Transverse colon (tissue), 4 donors: ENCODE data around the gene SLC1A3. TPM values are rescaled to one million over a fixed set of nuclear protein-coding genes. Genes with fewer than 3 reads are reported as not detected.

Experiments
- DNase-seq: peaks from one replicate; pipeline ENCODE4 v3.0.0-alpha.2; 2019
- H3K27ac ChIP-seq, 4 donors: fragments of 200-600 bp; sonication (generic); 2 replicates each; pipeline ENCODE4 v1.5.1; 2016 to 2018; ENCODE audit warnings: inconsistent platforms in 4 of 4
- H3K27me3 ChIP-seq: fragments of 200-600 bp; sonication (generic); 2 replicates; pipeline ENCODE4 v1.5.1; 2017; ENCODE audit warnings: inconsistent platforms
- H3K36me3 ChIP-seq, 4 donors: fragments of 200-600 bp; sonication (generic); 2 replicates each; pipeline ENCODE4 v1.5.1; 2017 to 2019; ENCODE audit warnings: inconsistent platforms in 4 of 4
- H3K4me1 ChIP-seq, 4 donors: fragments of 200-600 bp; sonication (generic); 2 replicates each; pipeline ENCODE4 v1.5.1; 2017 to 2020; ENCODE audit warnings: inconsistent platforms in 4 of 4
- H3K4me3 ChIP-seq, 4 donors: fragments of 200-600 bp; sonication (generic); 1 replicate in 1 of 4; 2 replicates in 3 of 4; pipeline versions ENCODE4 v1.5.1 to v1.6.1; 2017 to 2019; ENCODE audit warnings: inconsistent platforms in 4 of 4
- H3K9me3 ChIP-seq, 2 donors: fragments of 200-600 bp; sonication (generic); 2 replicates each; pipeline ENCODE4 v1.5.1; 2017 to 2019; ENCODE audit warnings: inconsistent platforms in 2 of 2
- CTCF ChIP-seq, 5 experiments: fragments of 200-600 bp in 3 of 5; fragments of 450-650 bp in 2 of 5; sonication (generic) in 3 of 5; IDR thresholded peaks; 1 replicate in 2 of 5; 2 replicates in 3 of 5; pipeline ENCODE4 v1.5.1; 2016 to 2017; ENCODE audit warnings: antibody characterized with exemption in 5 of 5, inconsistent platforms in 3 of 5, mild to moderate bottlenecking in 2 of 5, moderate library complexity in 1 of 5
- EP300 ChIP-seq: sonication (generic); formaldehyde crosslinking; IDR thresholded peaks from one replicate; pipeline ENCODE4 v1.6.1; 2017; ENCODE audit warnings: antibody characterized with exemption, low read depth
- POLR2A ChIP-seq: fragments of 450-650 bp; IDR thresholded peaks from one replicate; pipeline ENCODE4 v1.6.1; 2016; ENCODE audit warnings: antibody characterized with exemption, mild to moderate bottlenecking, moderate library complexity
- POLR2AphosphoS5 ChIP-seq, 3 donors: sonication (generic); formaldehyde crosslinking; IDR thresholded peaks; one replicate each; pipeline ENCODE4 v1.6.1; 2016; ENCODE audit warnings: antibody characterized with exemption in 3 of 3
- WGBS, 2 donors: methylation state at CpG; one replicate each; pipeline ENCODE4 v1.1.5; 2018; ENCODE audit warnings: low coverage in 1 of 2; 5-methylcytosine and 5-hydroxymethylcytosine counted together
- in situ Hi-C, 4 donors: fragments of 200-750 bp; cut with MboI; loops; one replicate each; pipeline versions ENCODE4 v1.15.0 to v1.15.1; 2017; ENCODE audit warnings: low sequenced_read_pairs in 3 of 4, low pct_ligation_motif_present in 1 of 4, low pct_unique_long_range_greater_than_20kb in 1 of 4
- intact Hi-C: fragments of 100-400 bp; cut with DNase I; formaldehyde crosslinking; loops from one replicate; pipeline ENCODE4 v1.15.1; 2023; ENCODE audit warnings: low total_unique reads
- total RNA-seq, 4 donors: library from RNA; depleted of rRNA; stranded (reverse); fragments of >200 nt; gene quantifications; one replicate each; pipeline ENCODE4 v1.1.0, GENCODE V29; 2016

The SLC1A3 gene
- total RNA-seq, 4 donors from 2014 or later, result 0.20 to 16.0 (median 4.1) TPM

DNA sequence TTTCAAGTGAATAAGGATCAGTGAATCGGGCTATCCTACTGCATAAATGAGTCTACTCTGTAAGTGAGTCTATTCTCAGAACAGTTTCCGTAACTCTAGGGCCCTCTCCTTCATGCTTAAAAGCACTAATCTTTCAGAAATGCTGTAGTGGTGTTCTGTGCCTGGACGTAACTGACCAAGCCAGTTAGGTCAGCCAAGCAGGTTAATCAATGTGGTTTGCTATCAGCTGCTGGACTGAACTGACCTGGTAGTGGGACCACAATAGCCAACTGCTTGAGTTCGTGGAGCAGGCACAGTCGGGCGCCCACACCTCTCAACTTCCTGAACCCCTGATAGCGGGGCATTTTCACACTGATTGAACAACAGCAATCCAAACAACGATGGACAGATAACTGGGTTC is 6.8 kb downstream of the SLC1A3 start:
- WGBS, 2 donors, result 82% methylated on average over 8 of the region's 8 CpGs; no CpG with 5 or more reads in 1 of the 2 donors
- no peaks in the 10 kb centered on the region for H3K4me1 ChIP-seq
- in situ Hi-C loops, result no loop called here
- intact Hi-C loops, result no loop called here
- no peaks in the 10 kb centered on the region for H3K36me3 ChIP-seq
- H3K4me3 ChIP-seq, result no peak overlapping the region
- no peak overlapping the region for H3K27ac ChIP-seq
- TF ChIP-seq POLR2A, result no peak
- no peak for TF ChIP-seq CTCF (IDR thresholded peaks at IDR 0.05)
- no peak for TF ChIP-seq POLR2AphosphoS5 (IDR thresholded peaks at IDR 0.05)
- no peak for TF ChIP-seq EP300
- H3K27me3 ChIP-seq, result peaks cover 9% of the 10 kb centered on the region
- no peaks in the 10 kb centered on the region for H3K9me3 ChIP-seq
- no peak for DNase-seq

DNA sequence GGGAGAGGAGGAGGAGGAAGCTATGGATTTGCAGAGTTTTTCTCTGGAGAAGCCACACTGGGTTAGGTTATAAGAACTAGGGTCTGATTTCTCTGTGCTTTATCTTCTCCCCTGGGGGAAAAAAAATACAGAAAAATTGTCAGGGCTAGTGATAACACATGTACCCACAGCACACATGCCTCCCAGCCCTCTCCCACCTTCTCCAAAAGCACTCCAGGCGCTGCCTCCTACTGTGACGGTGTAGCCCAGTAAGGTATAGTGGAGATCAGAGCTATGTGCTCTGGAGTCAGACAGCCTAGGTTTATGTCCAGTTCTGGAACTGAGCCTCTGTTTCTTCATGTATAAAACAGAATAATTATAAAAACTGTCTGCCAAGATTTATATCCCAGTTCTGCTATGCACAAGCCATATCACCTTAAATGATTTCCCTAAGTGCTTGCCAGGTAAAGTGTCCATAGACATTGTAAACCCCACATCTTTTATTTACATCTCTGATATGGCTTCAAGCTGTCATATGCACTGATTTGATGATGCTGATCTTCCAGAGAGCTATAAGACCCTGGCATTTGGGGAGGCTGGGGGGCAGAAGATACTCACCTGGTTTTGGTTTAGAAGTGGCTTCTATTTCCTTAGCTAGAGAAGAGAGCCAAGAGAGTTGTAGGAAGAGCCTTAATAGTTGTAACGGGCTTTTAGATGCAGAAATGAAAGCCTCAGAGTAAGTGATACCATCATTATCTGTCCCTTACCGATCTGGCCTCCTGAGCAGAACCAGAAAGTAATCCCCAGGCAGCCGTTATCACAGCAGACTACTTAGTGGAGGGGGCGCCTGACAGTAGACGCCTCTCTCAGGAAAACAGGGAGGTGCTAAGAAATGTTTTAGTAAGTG is 7.6 kb downstream of the SLC1A3 start:
- in situ Hi-C loops, result no loop called here
- no peak overlapping the region for H3K4me3 ChIP-seq
- H3K4me1 ChIP-seq, result no peaks in the 10 kb centered on the region
- no peak overlapping the region for H3K27ac ChIP-seq
- intact Hi-C loops, result no loop called here
- 50 to 72% methylated on average over 1 to 7 of the region's 7 CpGs for WGBS, 2 donors
- no peaks in the 10 kb centered on the region for H3K36me3 ChIP-seq
- H3K27me3 ChIP-seq, result peaks cover under 1% of the 10 kb centered on the region
- no peaks in the 10 kb centered on the region for H3K9me3 ChIP-seq
- TF ChIP-seq POLR2A, result no peak
- TF ChIP-seq CTCF (IDR thresholded peaks at IDR 0.05), result no peak
- no peak for TF ChIP-seq EP300
- TF ChIP-seq POLR2AphosphoS5 (IDR thresholded peaks at IDR 0.05), result no peak
- DNase-seq, result no peak

- H3K36me3 ChIP-seq, result no peaks in the 10 kb centered on the region
- no peak overlapping the region for H3K27ac ChIP-seq
- no peak for DNase-seq
- H3K4me3 ChIP-seq, result no peak overlapping the region
- intact Hi-C loops, result no loop called here
- no peaks in the 10 kb centered on the region for H3K9me3 ChIP-seq
- WGBS, 2 donors, result 58 to 59% methylated on average over 4 of the region's 4 CpGs
- H3K4me1 ChIP-seq, result no peaks in the 10 kb centered on the region
- TF ChIP-seq POLR2AphosphoS5 (IDR thresholded peaks at IDR 0.05), result no peak
- no peak for TF ChIP-seq POLR2A
- no peak for TF ChIP-seq EP300
- TF ChIP-seq CTCF (IDR thresholded peaks at IDR 0.05), result no peak
- in situ Hi-C loops, result no loop called here
- H3K27me3 ChIP-seq, result no peaks in the 10 kb centered on the region
Measured at GRCh38 chr5:36614657-36615308, 8.4 kb downstream of the SLC1A3 start.

DNA sequence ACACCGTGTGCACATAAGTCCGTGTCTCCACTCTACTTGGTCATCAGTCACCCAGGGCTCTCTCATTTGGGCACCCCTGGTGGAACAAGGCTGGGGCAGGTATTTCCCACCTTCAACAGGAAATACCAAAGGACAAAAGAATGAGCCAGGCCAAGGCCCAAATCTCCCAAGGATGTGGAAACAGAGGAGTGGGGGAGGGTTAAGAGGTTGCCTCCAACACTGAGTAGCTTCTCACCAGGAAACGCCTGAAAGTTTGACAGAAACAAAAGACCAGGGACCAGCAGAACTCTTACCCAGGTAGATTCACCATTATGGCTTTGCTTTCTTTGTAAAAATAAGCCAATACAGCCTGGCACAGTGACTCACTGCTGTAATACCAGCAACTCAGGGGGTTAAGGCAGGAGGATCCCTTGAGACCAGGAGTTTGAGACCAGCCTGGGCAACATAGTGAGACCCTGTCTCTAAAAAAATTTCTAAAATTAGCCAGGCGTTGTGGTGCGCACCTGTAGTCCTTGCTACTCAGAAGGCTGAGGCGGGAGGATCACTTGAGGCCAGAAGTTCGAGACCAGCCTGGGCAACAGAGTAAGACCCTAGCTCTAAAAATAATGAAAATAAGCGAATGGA is 12.7 kb downstream of the SLC1A3 start:
- H3K36me3 ChIP-seq, result no peaks in the 10 kb centered on the region
- no peak overlapping the region for H3K4me3 ChIP-seq
- H3K27ac ChIP-seq, result no peak overlapping the region
- no peaks in the 10 kb centered on the region for H3K4me1 ChIP-seq
- TF ChIP-seq POLR2AphosphoS5 (IDR thresholded peaks at IDR 0.05) (no peak), POLR2A (no peak), CTCF (IDR thresholded peaks at IDR 0.05) (no peak), EP300 (no peak)
- in situ Hi-C loops (no loop called here), intact Hi-C loops (no loop called here)
- 73 to 76% methylated on average over 8 of the region's 8 CpGs for WGBS, 2 donors
- H3K27me3 ChIP-seq, result no peaks in the 10 kb centered on the region
- H3K9me3 ChIP-seq, result no peaks in the 10 kb centered on the region
- no peak for DNase-seq
